Middle frontal gyrus (tissue), 1 donor: Measurements from ENCODE around the gene SLC30A3.
A peak's percentile ranks its signal among the peaks of the same experiment; 100 is the strongest.
"Not testable (repeated sequence)": the region's sequence is repeated elsewhere in the genome, so short reads cannot be mapped to it uniquely, and the experiment has no call there.

ENCODE experiments used
- DNase-seq: peaks from one replicate; pipeline ENCODE4 v3.0.0-alpha.2; 2015; ENCODE audit warnings: low spot score; ENCODE audit errors: extremely low spot score

SLC30A3 gene

GRCh38 chr2:27288610-27289009 lies 25.8 kb upstream of the SLC30A3 start:
- DNase-seq, result no peak

- DNase-seq, result no peak
Measured at GRCh38 chr2:27285481-27285880, 22.6 kb upstream of the SLC30A3 start.

- peak; percentile 47 for DNase-seq
Measured at GRCh38 chr2:27284996-27285395, 22.1 kb upstream of the SLC30A3 start.

GRCh38 chr2:27282892-27283291 lies 20.0 kb upstream of the SLC30A3 start:
- no peak for DNase-seq

GRCh38 chr2:27281855-27282559 lies 19.2 kb upstream of the SLC30A3 start, which contains the start of gene TRIM54:
Gene TRIM54, plus strand, starts transcription at chr2:27282429. Its CDS starts 303 bp downstream, at chr2:27282732.
- no peak for DNase-seq

GRCh38 chr2:27281442-27281841 lies 18.6 kb upstream of the SLC30A3 start:
- no peak for DNase-seq

- DNase-seq, result no peak
Measured at GRCh38 chr2:27280826-27281225, 18.0 kb upstream of the SLC30A3 start.

GRCh38 chr2:27278010-27278409 lies 15.2 kb upstream of the SLC30A3 start:
- no peak for DNase-seq

- DNase-seq, result no peak
Measured at GRCh38 chr2:27275211-27276150, 12.6 kb upstream of the SLC30A3 start, which contains the start of gene DNAJC5G. Gene DNAJC5G, plus strand, starts transcription at chr2:27275433. Its CDS starts 1,296 bp downstream, at chr2:27276729.

GRCh38 chr2:27272537-27273522 lies 10.0 kb upstream of the SLC30A3 start:
- not testable (repeated sequence) for DNase-seq

- no peak for DNase-seq
Measured at GRCh38 chr2:27271631-27272340, 8.9 kb upstream of the SLC30A3 start.

- DNase-seq, result no peak
Measured at GRCh38 chr2:27270670-27271069, 7.8 kb upstream of the SLC30A3 start.

- no peak for DNase-seq
Measured at GRCh38 chr2:27270131-27270530, 7.3 kb upstream of the SLC30A3 start.

- DNase-seq, result not testable (repeated sequence)
Measured at GRCh38 chr2:27268296-27268695, 5.4 kb upstream of the SLC30A3 start.

GRCh38 chr2:27265536-27265870 lies 2.7 kb upstream of the SLC30A3 start:
- no peak for DNase-seq

- DNase-seq, result no peak
Measured at GRCh38 chr2:27264753-27265535, 2.1 kb upstream of the SLC30A3 start.

- no peak for DNase-seq
Measured at GRCh38 chr2:27264253-27264752, 1.5 kb upstream of the SLC30A3 start.

GRCh38 chr2:27263287-27264252 lies 723 bp upstream of the SLC30A3 start:
- no peak for DNase-seq
